GM23338 (cell line): ENCODE results near the gene NTN4.
"Not testable (repeated sequence)": the region's sequence is repeated elsewhere in the genome, so short reads cannot be mapped to it uniquely, and the experiment has no call there.

ENCODE experiments used
- CREB1 ChIP-seq: fragments of 250-450 bp; sonication (Bioruptor Pico); IDR thresholded peaks from 2 replicates; pipeline ENCODE4 v1.5.0; 2020; ENCODE audit warnings: low read depth, mild to moderate bottlenecking, moderate library complexity
- EZH2 ChIP-seq: fragments of 200-600 bp; sonication (generic); IDR thresholded peaks from one replicate; pipeline ENCODE4 v1.8.0; 2017; ENCODE audit warnings: antibody characterized with exemption, mild to moderate bottlenecking, low read depth; ENCODE audit not compliant: unreplicated experiment
- EZH2phosphoT487 ChIP-seq: fragments of 200-600 bp; sonication (generic); IDR thresholded peaks from one replicate; pipeline ENCODE4 v1.8.1; 2018; ENCODE audit warnings: antibody characterized with exemption; ENCODE audit not compliant: unreplicated experiment
- JUNB ChIP-seq: IDR thresholded peaks from one replicate; pipeline ENCODE4 v1.6.1; 2016; ENCODE audit warnings: antibody characterized with exemption; ENCODE audit not compliant: unreplicated experiment
- NANOG ChIP-seq: IDR thresholded peaks from 2 replicates; pipeline ENCODE4 v1.6.1; 2016; ENCODE audit warnings: antibody characterized with exemption, borderline replicate concordance
- POLR2AphosphoS5 ChIP-seq: IDR thresholded peaks from 2 replicates; pipeline ENCODE4 v1.6.1; 2016; ENCODE audit warnings: antibody characterized with exemption, low read depth
- REST ChIP-seq: IDR thresholded peaks from one replicate; pipeline ENCODE4 v1.6.1; 2018; ENCODE audit warnings: antibody characterized with exemption; ENCODE audit not compliant: unreplicated experiment
- STAT1 ChIP-seq: IDR thresholded peaks from one replicate; pipeline ENCODE4 v1.6.1; 2016; ENCODE audit warnings: antibody characterized with exemption; ENCODE audit not compliant: unreplicated experiment
- TF ChIP-seq, protein P1 (sequence below): IDR thresholded peaks from 2 replicates; pipeline ENCODE4 v1.6.1; 2016; ENCODE audit warnings: antibody characterized with exemption
- TF ChIP-seq, protein P2 (sequence below), 2 experiments: fragments of 200-600 bp in 1 of 2; sonication (generic) in 1 of 2; conservative IDR thresholded peaks; 2 replicates each; pipeline versions ENCODE4 v1.5.1 to v1.6.1; 2016 to 2017; ENCODE audit warnings: antibody characterized with exemption in 2 of 2, low read depth in 2 of 2, mild to moderate bottlenecking in 2 of 2, moderate library complexity in 1 of 2

DNA sequence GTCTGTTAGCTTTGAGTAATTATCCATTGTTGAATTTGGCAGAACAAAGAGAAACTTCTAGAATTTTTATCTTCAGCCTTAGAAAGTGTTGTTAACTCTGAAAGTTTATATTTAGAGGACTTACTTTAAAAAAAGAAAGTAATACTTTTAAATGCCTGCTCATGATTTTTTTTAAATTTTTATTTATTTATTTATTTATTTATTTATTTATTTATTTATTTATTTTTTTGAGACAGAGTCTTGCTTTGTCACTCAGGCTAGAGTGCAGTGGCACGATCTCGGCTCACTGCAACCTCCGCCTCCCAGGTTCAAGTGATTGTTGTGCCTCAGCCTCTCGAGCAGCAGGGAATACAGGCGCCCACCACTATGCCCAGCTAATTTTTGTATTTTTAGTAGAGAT is 54.8 kb downstream of the NTN4 start:
- TF ChIP-seq, protein P1, sequence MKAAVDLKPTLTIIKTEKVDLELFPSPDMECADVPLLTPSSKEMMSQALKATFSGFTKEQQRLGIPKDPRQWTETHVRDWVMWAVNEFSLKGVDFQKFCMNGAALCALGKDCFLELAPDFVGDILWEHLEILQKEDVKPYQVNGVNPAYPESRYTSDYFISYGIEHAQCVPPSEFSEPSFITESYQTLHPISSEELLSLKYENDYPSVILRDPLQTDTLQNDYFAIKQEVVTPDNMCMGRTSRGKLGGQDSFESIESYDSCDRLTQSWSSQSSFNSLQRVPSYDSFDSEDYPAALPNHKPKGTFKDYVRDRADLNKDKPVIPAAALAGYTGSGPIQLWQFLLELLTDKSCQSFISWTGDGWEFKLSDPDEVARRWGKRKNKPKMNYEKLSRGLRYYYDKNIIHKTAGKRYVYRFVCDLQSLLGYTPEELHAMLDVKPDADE = not testable (repeated sequence)
- TF ChIP-seq, protein P2, sequence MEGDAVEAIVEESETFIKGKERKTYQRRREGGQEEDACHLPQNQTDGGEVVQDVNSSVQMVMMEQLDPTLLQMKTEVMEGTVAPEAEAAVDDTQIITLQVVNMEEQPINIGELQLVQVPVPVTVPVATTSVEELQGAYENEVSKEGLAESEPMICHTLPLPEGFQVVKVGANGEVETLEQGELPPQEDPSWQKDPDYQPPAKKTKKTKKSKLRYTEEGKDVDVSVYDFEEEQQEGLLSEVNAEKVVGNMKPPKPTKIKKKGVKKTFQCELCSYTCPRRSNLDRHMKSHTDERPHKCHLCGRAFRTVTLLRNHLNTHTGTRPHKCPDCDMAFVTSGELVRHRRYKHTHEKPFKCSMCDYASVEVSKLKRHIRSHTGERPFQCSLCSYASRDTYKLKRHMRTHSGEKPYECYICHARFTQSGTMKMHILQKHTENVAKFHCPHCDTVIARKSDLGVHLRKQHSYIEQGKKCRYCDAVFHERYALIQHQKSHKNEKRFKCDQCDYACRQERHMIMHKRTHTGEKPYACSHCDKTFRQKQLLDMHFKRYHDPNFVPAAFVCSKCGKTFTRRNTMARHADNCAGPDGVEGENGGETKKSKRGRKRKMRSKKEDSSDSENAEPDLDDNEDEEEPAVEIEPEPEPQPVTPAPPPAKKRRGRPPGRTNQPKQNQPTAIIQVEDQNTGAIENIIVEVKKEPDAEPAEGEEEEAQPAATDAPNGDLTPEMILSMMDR (conservative IDR thresholded peaks at IDR 0.05; ENCODE audit: low read depth in 2 of 2) = not testable (repeated sequence)
- TF ChIP-seq NANOG; REST; JUNB; POLR2AphosphoS5; STAT1; CREB1 (CRISPR knock-in tag); EZH2; EZH2phosphoT487: not testable (repeated sequence)
